GM21423 (cell line): ENCODE measurements around the gene SNED1.

ENCODE experiments used
- ATAC-seq: cut with Tn5 transposase; IDR thresholded peaks from one replicate; pipeline ENCODE4 v1.9.1; 2021; ENCODE audit warnings: mild to moderate bottlenecking, moderate library complexity; ENCODE audit not compliant: unreplicated experiment

Gene SNED1

DNA sequence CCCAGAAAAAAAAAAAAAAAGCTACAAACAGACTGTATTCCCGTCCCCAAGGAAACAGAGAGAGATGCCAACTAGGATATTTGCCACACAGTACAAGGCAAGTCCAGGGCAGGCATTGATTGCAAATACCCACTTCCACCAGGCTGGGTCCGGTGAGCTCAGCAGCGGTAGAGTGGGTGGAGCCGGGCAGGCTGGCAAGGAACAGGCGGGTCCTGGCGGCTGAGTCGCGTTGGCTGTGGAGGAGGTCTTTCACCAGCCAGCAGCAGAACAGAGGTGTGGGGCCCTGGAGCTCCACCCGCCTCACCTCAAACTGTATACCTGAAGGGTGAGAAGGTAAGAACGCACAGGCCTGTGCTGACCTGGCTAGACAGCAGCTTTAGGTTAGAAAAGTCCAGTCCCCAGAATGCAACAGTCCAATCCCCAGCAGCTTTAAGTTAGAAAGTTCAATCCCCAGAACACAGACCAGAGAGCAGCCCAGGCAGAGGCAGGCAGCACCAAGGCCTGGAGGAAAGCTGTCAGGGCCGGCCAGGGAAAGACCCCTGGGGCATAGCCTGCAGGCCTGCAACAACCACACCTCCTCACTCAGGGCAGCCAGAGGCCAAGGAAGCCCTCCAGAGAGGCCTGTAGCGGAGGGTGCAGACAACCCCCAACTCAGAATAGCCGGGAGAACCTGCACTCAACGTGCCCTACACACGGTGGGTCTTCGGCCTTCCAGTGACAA, 125.6 kb downstream of the SNED1 start:
- no peak for ATAC-seq

DNA sequence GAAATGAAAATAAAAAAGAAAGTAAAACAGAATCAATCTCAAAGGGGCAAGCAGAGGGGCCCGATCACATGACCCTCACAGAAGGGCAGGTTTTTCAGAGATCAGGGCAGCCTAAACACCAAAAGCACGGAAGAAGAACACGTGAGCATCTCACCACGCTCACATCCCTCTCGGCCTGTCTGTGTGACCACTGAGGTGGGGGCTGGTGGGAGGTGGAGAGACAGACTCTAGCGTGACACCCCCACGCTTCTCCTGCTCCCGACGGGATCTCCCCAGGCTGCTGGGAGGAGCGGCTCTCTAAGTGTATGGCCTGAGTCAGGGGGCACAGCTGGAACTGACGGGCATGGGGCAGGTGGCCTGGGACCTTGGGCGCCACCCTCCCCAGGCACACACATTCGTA, 127.2 kb downstream of the SNED1 start:
- no peak for ATAC-seq

DNA sequence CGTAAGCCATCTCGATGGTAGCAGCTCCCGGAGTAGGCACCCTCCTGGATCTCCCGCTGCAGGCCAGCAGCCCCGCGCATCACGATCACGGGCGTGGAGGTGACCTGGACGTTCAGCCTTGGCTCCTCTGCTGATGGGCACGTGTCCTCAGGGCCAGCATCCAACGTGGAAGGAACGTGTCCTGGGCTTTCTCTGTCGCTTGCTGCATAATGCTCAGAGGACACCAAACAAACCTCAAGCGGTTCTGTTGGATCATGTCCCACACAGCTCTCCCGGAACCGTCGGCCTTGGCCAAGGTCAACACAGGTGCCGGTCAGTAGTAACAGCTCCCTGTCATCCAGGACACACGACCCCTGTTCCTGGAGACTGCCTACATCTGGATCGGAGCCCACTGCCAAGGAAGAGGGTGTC, 127.8 kb downstream of the SNED1 start:
- ATAC-seq: no peak

DNA sequence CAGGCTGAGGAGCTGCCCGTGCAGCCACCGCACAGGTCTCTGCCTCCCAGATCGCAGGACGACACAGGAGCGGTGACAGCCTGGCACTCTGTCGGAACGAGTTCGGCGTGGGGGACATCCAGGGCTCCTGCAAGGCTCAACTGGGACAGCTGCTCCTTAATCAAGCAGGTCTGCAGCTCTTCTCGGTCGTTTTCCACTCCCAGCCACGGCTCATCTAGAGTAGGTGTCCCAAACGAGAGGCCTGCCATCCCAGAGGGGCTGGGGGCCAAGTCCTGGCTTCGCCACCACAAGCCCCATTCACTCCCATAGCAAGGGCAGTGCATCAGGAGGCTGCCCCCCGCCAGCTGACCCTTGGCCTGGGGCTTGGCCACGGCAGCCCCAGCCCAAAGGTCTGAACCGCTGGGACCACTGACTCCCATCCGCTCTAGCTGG, 128.4 kb downstream of the SNED1 start:
- ATAC-seq: no peak

DNA sequence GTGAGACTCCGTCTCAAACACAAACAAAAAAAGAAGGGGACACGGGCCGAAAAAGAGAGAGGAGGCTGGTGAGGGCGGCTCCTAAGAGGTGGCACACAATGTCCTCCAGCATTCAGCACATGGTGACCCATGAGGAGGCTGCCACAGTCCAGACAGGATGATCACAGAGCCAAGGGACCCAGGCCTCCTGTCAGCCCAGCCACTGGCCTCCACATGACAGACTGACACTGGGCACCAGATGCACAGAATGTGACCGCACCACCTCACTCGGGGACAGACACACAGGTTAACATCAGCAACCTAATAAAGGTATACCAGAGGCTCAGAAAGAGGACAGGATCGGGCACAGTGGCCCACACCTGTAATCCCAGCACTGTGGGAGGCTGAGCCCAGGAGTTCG, 129.8 kb downstream of the SNED1 start:
- ATAC-seq: no peak

DNA sequence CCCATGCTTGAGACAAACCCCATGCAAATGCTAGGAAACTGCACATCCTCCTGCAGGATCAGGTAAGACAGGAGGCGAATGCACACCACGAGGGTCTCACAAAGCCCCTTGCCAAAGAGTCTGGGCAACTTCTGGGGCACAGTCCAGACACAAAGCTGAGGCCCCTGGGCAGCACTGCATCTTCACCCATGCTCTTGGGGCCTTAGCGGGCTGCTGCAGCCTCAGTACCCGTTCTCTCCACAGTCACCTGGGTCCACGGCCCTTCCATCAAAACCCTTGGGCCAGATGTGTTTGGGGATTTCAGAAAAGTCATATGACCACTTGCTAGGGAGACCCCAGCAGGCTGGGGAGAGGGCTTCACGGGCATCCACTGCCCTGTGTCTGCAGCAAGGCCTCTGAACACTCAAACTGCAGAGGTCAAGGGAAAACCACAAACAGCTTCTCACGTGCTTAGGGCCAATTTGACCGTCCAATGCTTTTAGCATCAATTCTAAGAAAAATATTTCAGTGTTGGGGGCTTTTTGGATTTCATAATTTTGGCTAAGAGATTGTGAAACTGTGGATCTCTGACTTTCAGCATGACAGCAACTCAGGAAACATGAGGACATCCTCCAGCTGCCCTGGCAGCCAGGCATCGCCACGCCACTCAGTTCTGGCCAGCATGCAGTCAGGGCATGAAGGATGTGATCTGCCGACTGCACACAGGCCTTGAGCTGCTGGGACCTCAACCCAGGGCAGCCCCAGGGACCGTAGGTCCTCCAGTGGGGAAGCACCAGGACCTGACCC, 130.9 kb downstream of the SNED1 start:
- no peak for ATAC-seq

DNA sequence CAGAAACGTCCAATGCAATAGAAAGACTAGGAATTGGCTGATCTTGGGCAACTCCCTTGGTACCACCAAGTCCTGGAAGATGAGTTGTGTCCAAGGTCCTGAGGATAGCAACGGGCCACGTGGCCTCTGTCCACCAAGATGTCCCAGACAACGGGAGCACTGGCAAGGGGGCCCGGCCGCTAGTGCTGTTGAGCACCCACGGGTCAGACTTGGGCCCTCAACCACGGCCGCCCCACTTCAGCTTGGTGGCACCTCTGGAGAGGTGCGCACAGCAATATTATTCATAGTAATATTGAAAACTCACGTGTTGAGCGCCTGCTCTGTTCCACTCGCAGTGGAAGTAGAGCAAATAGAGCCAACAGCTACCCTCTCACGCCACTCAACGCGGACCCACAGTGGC, 131.9 kb downstream of the SNED1 start:
- ATAC-seq: no peak

DNA sequence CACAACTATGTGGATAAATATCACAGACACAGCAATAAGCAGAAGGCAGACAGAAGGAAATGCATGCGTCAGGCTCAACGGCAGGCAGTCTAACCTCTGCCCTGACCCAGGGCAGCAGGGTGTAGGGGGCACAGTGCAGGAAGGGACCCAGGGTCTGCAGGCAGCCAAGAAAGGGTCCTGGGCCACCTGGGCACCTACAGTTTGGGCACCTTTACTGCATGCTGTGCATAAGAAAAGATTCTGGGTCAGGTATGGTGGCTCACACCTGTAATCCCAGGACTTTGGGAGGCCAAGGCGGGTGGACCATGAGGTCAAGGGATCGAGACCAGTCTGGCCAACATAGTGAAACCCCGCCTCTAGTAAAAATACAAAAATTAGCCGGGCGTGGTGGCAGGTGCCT, 133.1 kb downstream of the SNED1 start:
- no peak for ATAC-seq

DNA sequence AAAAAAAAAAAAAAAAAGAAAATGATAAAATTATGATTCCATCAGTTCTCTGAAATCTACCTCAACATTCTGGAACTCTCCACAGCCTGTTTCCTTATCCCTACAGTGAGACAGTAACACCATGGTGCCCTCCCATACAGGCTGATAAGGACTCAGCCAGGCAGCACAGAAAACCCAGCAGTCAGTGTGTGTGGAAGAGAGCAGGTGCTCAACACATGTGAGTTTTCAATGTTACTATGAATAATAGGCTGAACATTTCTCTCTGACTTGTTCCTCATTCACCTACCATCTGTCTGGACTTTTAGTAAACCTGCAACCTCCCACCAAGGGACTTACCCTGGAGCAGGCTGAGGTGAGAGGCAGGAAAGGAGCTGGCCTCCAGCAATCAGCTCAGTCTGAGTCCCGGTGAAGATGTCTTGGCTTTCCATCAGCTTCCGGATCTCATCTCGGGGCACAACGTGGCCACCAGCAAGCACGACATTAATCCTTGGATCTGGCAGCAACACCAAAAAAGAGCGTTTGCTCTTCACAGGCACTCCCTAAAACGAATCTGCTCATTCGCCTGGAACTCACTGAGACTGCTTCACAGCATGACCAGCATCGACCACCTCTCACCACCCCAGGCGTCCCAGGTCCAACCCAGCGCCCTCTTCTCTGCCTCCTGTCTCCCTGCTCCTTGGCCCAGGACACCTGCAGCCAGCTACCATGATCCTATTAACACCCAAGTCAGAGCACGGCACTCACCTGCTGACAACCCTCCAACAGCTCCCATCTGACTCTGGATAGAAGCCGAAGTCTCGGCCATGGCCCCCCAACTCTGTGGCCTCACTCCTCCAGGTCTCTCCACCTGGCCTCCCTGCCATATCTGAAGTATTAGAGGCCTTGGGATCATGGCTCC, 134.4 kb downstream of the SNED1 start:
- ATAC-seq: no peak

DNA sequence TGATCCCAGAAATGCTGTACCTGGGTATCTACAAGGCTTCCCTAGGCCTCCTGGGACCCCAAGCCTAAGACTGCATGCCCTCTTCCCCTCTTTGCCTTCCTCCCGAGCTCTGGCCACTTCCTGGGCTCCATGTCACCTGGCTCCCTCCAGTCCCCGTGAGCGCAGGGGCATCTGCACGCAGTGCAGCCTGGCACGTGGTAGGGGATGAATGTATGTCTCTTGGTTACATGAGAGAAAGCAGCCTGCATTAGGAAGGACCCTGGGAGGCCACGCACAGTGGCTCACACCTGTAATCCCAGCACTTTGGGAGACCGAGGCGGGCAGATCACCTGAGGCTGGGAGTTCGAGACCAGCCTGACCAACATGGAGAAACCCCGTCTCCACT, 135.0 kb downstream of the SNED1 start:
- ATAC-seq: no peak

DNA sequence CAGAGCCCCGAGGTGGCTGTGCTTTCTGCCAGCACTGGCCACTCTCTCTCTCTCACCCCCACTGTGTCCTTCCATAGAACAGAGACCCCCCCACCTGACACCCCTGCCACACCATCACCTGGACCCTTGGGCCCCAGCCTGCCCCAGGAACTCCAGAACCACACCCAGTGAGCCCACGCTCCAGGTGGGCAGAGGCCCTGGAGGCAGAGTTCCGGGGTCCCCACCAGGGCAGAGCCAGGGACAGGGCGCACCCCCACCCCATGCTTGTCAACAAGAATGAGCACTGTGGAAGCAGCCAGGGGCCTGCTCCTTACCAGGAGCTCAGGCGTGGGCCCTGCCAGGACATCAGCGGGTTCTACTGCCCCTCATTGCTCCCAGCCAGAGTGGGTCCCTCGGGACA, 136.3 kb downstream of the SNED1 start:
- no peak for ATAC-seq

DNA sequence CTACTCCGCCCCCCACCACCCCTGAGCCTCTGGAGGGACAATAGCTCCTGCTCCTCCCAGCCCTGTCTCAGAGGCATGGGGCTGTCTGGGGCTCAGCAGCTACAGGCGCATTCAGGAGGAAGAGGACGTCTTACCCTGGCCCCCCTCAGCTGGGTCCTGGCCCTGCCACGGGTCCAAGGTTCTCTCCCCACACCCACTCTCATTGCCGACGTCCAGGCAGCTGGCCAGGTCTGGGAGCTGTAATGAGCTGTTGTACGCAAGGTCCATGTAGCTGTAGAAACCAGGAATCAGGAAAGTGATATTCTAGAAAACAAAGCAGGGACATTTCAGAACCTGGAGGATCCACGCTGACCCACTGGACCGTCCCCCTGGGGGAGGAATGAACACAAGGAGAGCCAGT, 137.3 kb downstream of the SNED1 start:
- no peak for ATAC-seq

DNA sequence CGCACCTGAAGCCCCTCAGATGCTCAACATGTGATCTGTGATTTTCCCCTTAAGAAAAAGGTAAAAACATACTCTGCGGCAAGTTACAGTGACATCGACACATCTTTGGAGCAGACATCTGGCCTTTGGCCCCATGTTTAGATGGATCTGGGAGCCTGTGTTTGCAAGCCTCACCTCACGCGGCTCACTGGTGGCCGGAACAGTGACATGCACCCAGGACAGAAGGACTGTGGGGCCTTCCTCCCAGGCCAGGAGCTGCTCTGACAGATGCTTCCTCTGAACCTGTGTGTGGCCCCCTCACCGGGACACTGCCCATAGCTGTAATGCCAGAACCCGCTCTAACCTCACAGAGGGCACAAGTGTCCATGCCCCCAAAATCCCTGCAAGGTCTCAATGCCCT, 137.8 kb downstream of the SNED1 start:
- ATAC-seq: no peak

DNA sequence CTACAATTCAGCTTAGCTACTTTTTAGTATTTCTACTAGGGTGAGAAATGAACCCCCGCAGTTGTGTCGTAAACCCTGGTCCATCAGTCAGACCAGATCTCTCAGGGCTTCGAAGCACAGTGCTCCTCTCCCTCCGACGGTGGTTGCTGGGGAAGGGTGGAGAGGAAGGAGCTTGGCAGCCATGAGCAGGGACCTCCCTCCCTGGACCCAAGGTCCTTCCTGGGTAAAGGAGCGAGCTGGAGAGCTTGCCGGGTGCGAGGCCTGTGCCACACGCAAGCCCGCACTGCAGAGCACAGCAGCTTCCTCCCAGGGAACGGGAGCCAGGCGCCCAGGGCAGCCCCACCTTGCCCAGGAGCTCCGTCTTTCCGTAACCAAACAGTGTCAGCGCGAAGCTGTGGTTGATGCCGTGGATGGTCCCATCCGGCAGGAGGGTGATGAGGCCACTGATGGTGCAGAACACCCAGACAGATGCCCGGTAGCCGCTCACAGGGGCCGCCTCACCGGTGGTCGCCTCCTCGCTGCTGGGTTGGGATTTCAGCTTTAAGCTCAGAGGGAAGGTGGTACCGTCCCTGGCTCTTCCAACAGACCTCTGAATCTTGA, 138.3 kb downstream of the SNED1 start:
- no peak for ATAC-seq

DNA sequence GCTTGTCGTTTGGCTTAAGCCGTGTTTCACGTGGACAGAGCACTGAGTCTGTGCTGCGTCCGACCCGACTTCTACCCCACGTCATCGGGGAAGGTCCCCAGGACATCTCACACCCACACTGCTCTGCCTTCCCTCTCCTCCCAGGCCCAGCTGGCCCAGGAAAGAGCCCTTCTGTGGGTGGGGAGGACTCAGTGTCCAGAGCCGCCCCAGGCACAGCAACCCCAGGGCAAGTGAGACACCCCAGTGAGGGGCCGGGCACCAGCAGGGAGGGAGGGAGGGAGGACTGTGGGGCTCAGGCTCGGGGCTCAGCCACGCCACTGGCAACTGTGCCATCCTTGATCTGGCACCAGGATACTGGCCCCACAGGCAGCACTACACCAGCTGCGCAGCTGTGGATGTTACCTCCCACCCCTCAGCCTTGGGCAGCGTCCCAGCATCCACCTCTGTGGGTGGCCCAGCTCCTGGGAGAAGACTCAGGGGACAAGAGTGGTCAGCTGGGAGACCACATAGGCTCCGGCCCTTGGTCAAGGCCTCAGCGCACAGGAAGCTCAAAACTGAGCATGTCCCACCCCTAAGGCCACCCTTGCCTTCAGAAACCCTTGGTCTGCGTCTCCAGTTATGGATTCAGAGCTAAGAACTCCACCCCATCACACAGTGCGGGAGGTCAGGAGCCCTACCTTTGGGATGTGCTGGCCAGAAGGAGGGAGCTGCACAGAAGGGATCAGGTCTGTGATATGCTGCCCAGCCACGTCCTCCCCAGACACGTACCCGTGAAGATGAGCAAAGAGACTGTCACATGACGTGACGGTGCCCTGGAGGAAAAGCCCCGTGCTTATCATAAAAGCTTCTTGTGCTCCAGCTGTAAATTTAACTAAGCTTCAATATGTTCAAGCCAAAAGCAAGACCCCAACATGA, 139.1 kb downstream of the SNED1 start:
- ATAC-seq: no peak

DNA sequence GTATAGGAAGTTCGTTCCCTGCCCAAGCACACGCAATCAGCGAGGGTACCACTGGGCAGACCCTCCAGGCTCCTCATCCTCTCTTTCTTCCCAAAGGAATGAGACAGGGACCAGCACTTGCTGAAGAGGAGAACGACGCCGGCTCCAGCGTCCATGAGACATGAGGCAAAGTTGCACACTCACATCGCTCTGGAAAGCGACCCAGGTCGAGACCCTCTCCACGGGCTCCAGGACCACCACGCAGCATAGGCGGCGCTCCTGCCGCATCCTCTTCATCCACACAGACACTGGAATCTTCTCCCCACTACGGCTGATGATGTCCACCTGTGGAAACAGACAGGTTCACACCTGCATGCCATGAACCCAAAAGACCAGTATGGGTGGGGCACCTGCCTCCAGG, 140.1 kb downstream of the SNED1 start:
- ATAC-seq: no peak

DNA sequence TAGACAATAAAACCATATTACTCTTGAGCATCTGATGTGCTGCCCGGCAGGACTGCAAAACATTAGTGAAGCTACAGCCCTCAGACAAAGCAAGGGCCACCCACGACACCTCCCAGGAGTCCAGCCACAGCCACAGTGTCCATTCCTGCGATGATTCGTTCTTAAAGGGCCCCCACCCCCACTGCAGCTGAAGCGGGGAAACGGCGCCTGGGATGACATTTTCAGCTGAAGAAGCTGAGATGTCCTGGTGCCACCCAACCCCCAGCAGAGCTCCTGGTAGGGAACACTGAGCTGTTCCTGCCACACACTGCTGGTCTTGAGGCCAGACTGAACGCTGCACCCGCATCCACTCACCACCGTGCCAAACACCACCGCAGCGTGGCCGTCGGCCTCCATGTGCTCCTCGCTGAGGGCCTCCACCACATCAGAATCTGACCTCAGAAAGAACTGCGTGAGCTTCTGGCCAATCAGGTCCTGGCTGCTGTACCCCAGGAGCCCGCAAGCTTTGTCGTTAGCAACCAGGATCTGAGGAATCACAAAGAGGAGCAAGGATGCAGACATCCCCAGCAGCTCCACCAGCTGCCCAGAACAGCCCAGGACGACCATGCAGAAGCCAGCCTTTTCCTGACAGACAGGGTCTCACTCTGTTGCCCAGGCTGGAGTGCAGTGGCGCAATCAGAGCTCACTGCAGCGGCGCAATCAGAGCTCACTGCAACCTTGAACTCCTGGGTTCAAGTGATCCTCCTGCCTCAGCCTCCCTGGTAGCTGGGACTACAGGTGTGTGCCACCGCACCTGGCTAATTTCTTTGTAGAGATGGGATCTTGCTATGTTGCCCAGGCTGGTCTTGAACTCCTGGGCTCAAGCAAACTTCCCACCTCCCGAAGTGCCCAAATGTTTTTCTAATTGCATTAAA, 141.4 kb downstream of the SNED1 start:
- no peak for ATAC-seq

DNA sequence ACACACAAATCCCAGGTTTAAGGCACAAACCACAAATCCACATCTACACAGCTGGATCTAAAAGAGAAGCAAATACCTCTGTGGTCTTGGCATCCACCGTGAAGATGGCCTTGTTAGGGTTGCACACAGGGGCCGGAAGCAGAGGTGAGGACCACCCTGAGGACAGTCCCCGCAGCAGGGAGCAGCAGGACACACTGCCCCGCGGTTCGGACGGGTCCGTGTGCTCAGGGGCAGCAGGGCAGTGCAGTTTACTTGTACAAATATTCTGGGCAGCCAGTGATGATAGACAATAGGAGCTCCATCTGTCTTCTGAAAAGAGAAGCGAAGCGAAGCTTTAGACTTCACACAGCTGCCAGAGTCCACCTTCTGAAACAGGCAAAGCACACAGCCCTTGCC, 142.0 kb downstream of the SNED1 start:
- ATAC-seq: no peak

DNA sequence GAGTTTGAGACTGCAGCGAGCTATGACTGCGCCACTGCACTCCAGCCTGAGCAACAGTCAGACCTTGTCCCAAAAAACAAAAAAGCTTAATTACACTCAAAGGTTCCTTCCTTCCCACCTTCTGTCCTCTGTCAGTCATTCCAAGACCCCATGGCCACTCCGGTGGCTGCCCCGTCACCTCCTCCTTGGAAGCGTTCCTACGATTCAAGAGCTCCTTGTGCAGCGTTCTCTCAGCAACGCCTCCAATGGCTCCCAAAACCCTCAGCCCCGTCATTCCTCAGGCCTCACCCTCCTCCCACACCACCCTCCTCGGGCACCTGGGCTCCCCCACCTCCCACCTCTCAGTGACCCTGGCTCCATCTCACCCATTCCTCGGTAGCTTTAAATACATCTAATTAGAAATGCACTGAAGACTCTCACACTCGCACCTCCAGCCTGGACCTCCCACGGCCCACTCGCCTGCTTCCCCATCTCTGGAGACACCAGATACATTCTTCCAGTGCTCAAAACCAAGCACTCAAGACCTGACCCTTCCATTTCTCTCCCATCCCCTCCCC, 142.9 kb downstream of the SNED1 start:
- ATAC-seq: no peak
